ENCODE data around the gene GRIK4.

DNA sequence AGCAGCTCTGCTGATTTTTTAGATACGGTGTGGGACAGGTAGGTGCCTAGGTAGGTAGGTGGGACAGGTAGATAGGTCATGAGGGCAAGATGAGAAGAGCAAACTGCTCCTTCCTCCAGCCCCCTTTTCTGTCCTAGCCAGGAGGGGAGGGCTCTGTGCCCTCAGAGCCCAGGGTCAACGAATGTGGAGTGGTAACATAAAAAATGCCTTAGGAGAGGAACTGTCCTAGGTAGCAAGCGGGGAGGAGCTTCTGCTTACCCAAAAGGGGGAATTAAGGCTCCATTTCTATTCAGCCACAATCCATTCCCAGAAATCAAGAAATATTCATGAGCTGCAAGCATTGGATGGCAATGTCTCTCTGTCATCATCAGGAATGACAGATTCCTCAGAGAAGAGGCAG lies 234.8 kb downstream of the GRIK4 start:
- TF ChIP-seq, protein P1, sequence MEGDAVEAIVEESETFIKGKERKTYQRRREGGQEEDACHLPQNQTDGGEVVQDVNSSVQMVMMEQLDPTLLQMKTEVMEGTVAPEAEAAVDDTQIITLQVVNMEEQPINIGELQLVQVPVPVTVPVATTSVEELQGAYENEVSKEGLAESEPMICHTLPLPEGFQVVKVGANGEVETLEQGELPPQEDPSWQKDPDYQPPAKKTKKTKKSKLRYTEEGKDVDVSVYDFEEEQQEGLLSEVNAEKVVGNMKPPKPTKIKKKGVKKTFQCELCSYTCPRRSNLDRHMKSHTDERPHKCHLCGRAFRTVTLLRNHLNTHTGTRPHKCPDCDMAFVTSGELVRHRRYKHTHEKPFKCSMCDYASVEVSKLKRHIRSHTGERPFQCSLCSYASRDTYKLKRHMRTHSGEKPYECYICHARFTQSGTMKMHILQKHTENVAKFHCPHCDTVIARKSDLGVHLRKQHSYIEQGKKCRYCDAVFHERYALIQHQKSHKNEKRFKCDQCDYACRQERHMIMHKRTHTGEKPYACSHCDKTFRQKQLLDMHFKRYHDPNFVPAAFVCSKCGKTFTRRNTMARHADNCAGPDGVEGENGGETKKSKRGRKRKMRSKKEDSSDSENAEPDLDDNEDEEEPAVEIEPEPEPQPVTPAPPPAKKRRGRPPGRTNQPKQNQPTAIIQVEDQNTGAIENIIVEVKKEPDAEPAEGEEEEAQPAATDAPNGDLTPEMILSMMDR (IDR thresholded peaks at IDR 0.05), result no peak
- TF ChIP-seq POLR2AphosphoS5 (IDR thresholded peaks at IDR 0.05) (no peak), POLR2A (IDR thresholded peaks at IDR 0.05) (no peak)
